Peyer's patch (tissue), 4 donors: ENCODE data around the gene MIEN1.

ENCODE experiments used
- CTCF ChIP-seq, 6 experiments: fragments of 450-650 bp in 4 of 6; fragments of 200-600 bp in 2 of 6; sonication (generic) in 1 of 6; IDR thresholded peaks; one replicate each; pipeline ENCODE4 v1.5.1; 2017 to 2019; ENCODE audit warnings: antibody characterized with exemption in 6 of 6, mild to moderate bottlenecking in 3 of 6, moderate library complexity in 1 of 6
- POLR2A ChIP-seq, 2 donors: fragments of 450-650 bp; IDR thresholded peaks; one replicate each; pipeline ENCODE4 v1.5.1; 2017; ENCODE audit warnings: antibody characterized with exemption in 2 of 2, mild to moderate bottlenecking in 2 of 2, moderate library complexity in 2 of 2

GRCh38 chr17:39775031-39775430 is 44.7 kb upstream of the MIEN1 start:
- TF ChIP-seq CTCF (IDR thresholded peaks at IDR 0.05), result no peak
- no peak for TF ChIP-seq POLR2A (IDR thresholded peaks at IDR 0.05)
